GM19324 (cell line): ENCODE data around the gene MRPL20.
"Not testable (repeated sequence)": the region's sequence is repeated elsewhere in the genome, so short reads cannot be mapped to it uniquely, and the experiment has no call there.

ENCODE experiments used
- ATAC-seq: cut with Tn5 transposase; IDR thresholded peaks from one replicate; pipeline ENCODE4 v1.9.1; 2021; ENCODE audit warnings: mild to moderate bottlenecking, moderate library complexity; ENCODE audit not compliant: unreplicated experiment, low FRiP score

Gene MRPL20

GRCh38 chr1:1406821-1407635 is at the start of gene MRPL20:
Gene MRPL20, minus strand, starts transcription at chr1:1407293. Its CDS starts 76 bp downstream, at chr1:1407217.
- ATAC-seq: peak; percentile 91

- not testable (repeated sequence) for ATAC-seq
Measured at GRCh38 chr1:1456683-1457255, 49.7 kb upstream of the MRPL20 start.

- ATAC-seq: not testable (repeated sequence)
Measured at GRCh38 chr1:1455934-1456333, 48.8 kb upstream of the MRPL20 start.

GRCh38 chr1:1455366-1455884 is 48.3 kb upstream of the MRPL20 start:
- ATAC-seq: no peak

GRCh38 chr1:1454286-1455056 is 47.4 kb upstream of the MRPL20 start:
- not testable (repeated sequence) for ATAC-seq

- ATAC-seq: no peak
Measured at GRCh38 chr1:1452882-1453281, 45.8 kb upstream of the MRPL20 start.

- ATAC-seq: not testable (repeated sequence)
Measured at GRCh38 chr1:1452365-1452739, 45.3 kb upstream of the MRPL20 start.

GRCh38 chr1:1451696-1452364 is 44.7 kb upstream of the MRPL20 start:
- no peak for ATAC-seq

GRCh38 chr1:1450616-1451015 is 43.5 kb upstream of the MRPL20 start:
- ATAC-seq: not testable (repeated sequence)

- no peak for ATAC-seq
Measured at GRCh38 chr1:1449099-1449739, 42.1 kb upstream of the MRPL20 start, which contains the start of gene ATAD3C. Gene ATAD3C, plus strand, starts transcription at chr1:1449689. Its CDS starts 995 bp downstream, at chr1:1450684.

GRCh38 chr1:1446631-1447030 is 39.5 kb upstream of the MRPL20 start:
- ATAC-seq: not testable (repeated sequence)

GRCh38 chr1:1442069-1442770 is 35.1 kb upstream of the MRPL20 start:
- ATAC-seq: no peak

GRCh38 chr1:1441002-1441888 is 34.2 kb upstream of the MRPL20 start:
- no peak for ATAC-seq

- ATAC-seq: no peak
Measured at GRCh38 chr1:1440262-1441001, 33.3 kb upstream of the MRPL20 start.

GRCh38 chr1:1439546-1440261 is 32.6 kb upstream of the MRPL20 start:
- no peak for ATAC-seq

GRCh38 chr1:1438531-1439381 is 31.7 kb upstream of the MRPL20 start:
- no peak for ATAC-seq
